Measurements from ENCODE around the gene USP5. TPM values are rescaled to one million over a fixed set of nuclear protein-coding genes. Genes with fewer than 3 reads are reported as not detected.
A peak's percentile ranks its signal among the peaks of the same experiment; 100 is the strongest.

USP5 gene
- polyA plus RNA-seq, 1 donor (not counting 4 experiments of a cell fraction or from before 2014, with no cell fraction given) = 58.3 TPM

DNA sequence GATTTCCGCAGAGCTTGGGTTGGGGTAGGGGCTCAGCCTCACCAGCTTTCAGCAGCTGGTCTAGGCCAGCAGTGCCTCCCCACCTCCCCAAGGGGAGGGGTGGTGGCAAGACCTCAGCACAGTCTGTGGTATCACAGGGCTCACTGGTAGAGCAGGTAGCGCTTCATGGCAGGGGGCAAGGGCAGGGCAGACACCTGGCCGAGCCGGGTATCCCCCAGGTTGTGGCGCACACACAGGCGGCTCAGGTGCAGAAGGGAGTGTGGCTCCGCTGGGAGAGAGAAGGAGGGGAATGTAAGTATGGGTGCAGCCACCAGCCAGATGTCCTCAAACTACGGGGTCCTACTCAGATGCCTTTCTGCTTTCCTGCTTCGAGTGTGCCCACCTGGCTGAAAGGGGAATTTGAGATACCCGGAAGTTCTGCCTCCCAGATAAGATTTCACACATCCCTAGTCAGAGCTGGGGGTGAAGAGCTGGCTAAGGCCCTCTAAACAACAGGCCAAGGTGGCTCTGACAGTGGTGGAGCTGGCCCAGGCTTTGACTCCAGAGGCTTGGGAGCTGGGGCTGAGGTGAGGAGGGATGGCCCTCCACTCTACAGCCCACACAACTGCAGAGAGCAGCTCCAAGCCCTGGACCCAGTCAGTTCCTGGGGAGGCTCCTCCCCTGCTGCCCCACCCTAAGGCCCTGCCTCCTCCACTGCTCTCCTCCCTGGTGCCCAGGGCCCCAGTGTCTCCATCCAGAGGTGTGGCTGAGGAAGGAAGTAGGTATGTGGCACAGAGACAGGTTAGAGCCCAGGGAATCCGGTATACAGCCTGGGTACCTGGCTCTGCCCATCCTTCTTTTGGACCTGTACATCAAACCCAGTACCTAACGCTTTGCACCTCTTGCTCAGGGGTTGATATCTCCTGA is 19.4 kb downstream of the USP5 start:
- no peak overlapping the region for H3K9ac ChIP-seq (ENCODE audit: control insufficient read depth, extremely low read depth, insufficient read depth, low read length)
- H3K27me3 ChIP-seq (ENCODE audit: control insufficient read depth, extremely low read depth, insufficient read depth, low read length) = no peaks in the 10 kb centered on the region
- peak overlapping the region; percentile 26 for H3K27ac ChIP-seq (ENCODE audit: control insufficient read depth, insufficient read depth, low read length)
- H2AFZ ChIP-seq (ENCODE audit: control insufficient read depth, low read length) = no peak overlapping the region
- peak overlapping the region; percentile 76 to 92 (median 80) for H3K4me3 ChIP-seq (ENCODE audit: control insufficient read depth in 2 of 3, extremely low read depth in 1 of 3, insufficient read depth in 2 of 3, low read depth in 1 of 3, low read length in 3 of 3)
- dilution Hi-C loops (cut with MboI; ENCODE audit: extremely low pct_ligation_motif_present, low sequenced_read_pairs) = no loop called here
- H3K9me1 ChIP-seq (ENCODE audit: control insufficient read depth, extremely low read depth, insufficient read depth, low read length) = no peaks in the 10 kb centered on the region
- FAIRE-seq (no peak), DNase-seq (ENCODE audit: low read depth, low spot score) (no peak)
- peak overlapping the region; percentile 98 for H3K4me2 ChIP-seq (ENCODE audit: control insufficient read depth, extremely low read depth, insufficient read depth, low read depth, low read length)
- H3K36me3 ChIP-seq (ENCODE audit: control insufficient read depth in 2 of 2, extremely low read depth in 1 of 2, insufficient read depth in 2 of 2, low read length in 2 of 2) = peaks cover 14 to 20% of the 10 kb centered on the region in 2 experiments
- H3K9me3 ChIP-seq (ENCODE audit: control insufficient read depth, low read depth, low read length) = no peaks in the 10 kb centered on the region
- H3K79me2 ChIP-seq (ENCODE audit: control insufficient read depth, insufficient read depth, low read length) = peaks cover 44% of the 10 kb centered on the region
- H3K4me1 ChIP-seq (ENCODE audit: control insufficient read depth, extremely low read depth, insufficient read depth, low read length) = peaks cover 45% of the 10 kb centered on the region
- peaks cover 25% of the 10 kb centered on the region for H4K20me1 ChIP-seq (ENCODE audit: control insufficient read depth, extremely low read depth, insufficient read depth, low read length)
- TF ChIP-seq, protein P1, sequence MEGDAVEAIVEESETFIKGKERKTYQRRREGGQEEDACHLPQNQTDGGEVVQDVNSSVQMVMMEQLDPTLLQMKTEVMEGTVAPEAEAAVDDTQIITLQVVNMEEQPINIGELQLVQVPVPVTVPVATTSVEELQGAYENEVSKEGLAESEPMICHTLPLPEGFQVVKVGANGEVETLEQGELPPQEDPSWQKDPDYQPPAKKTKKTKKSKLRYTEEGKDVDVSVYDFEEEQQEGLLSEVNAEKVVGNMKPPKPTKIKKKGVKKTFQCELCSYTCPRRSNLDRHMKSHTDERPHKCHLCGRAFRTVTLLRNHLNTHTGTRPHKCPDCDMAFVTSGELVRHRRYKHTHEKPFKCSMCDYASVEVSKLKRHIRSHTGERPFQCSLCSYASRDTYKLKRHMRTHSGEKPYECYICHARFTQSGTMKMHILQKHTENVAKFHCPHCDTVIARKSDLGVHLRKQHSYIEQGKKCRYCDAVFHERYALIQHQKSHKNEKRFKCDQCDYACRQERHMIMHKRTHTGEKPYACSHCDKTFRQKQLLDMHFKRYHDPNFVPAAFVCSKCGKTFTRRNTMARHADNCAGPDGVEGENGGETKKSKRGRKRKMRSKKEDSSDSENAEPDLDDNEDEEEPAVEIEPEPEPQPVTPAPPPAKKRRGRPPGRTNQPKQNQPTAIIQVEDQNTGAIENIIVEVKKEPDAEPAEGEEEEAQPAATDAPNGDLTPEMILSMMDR (optimal IDR thresholded peaks at IDR 0.05 in 1 of 3, IDR thresholded peaks at IDR 0.05 in 1 of 3, conservative IDR thresholded peaks at IDR 0.05 in 1 of 3; ENCODE audit: extremely low read depth in 1 of 3, insufficient read depth in 2 of 3, low read length in 3 of 3) = no peak
- TF ChIP-seq EZH2 (IDR thresholded peaks at IDR 0.05; ENCODE audit: low read length) = no peak

DNA sequence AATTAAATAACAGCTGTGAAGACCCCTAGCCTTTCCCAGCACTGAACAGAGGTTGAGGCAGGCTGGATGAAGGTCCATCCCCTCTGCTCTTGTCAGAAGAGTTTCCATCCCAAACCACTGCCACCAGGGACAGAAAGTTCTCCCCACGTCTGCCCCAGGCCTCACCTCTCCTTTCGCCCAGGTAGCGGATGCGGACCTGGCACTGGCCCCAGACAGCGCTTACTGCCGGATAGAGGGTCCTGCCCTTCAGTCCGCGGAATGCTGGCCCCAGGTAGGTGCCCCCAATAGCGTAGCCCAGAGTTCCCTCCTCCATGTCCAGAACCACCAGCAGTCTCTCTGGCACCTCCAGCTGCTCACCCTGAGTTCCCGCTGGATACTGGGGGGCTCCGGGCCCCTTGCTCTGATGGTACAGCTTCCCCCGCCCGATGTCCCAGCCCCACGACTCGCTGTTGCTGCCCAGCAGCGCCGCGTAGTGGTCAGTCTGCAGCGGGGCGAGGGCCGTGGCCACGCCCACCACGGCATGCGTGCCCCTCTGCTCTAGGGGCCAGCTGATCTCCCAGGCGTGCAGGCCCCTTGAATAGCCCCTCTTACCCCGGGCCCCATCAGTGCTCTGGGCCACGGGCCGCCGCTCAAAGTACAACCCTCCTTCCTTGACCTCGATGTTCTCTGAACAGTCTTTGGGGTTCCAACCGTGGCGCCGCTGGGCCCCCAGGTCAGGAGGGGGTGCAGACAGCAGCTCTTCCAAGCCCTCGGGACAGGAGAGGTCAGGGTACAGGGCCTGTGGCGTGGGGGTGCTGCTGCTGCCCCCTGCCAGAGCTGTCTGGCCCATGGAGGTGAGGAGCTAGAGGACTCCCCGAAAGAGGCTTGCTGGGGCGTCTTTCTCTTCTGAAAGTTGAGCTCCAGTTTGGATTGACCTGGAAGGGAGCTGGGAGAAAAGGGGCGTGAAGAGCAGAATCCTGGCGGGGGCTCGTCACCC is 20.4 kb downstream of the USP5 start:
- H4K20me1 ChIP-seq (ENCODE audit: control insufficient read depth, extremely low read depth, insufficient read depth, low read length) = peaks cover 25% of the 10 kb centered on the region
- peak overlapping the region; percentile 56 for H2AFZ ChIP-seq (ENCODE audit: control insufficient read depth, low read length)
- peak overlapping the region; percentile 63 for H3K27ac ChIP-seq (ENCODE audit: control insufficient read depth, insufficient read depth, low read length)
- no peaks in the 10 kb centered on the region for H3K27me3 ChIP-seq (ENCODE audit: control insufficient read depth, extremely low read depth, insufficient read depth, low read length)
- FAIRE-seq (no peak), DNase-seq (ENCODE audit: low read depth, low spot score) (no peak)
- H3K4me1 ChIP-seq (ENCODE audit: control insufficient read depth, extremely low read depth, insufficient read depth, low read length) = peaks cover 37% of the 10 kb centered on the region
- H3K4me3 ChIP-seq (ENCODE audit: control insufficient read depth in 2 of 3, extremely low read depth in 1 of 3, insufficient read depth in 2 of 3, low read depth in 1 of 3, low read length in 3 of 3) = peak overlapping the region; percentile 76 to 92 (median 80)
- peak overlapping the region; percentile 98 for H3K4me2 ChIP-seq (ENCODE audit: control insufficient read depth, extremely low read depth, insufficient read depth, low read depth, low read length)
- H3K9ac ChIP-seq (ENCODE audit: control insufficient read depth, extremely low read depth, insufficient read depth, low read length) = peak overlapping the region; percentile 90
- H3K36me3 ChIP-seq (ENCODE audit: control insufficient read depth in 2 of 2, extremely low read depth in 1 of 2, insufficient read depth in 2 of 2, low read length in 2 of 2) = peaks cover 14 to 20% of the 10 kb centered on the region in 2 experiments
- dilution Hi-C loops (cut with MboI; ENCODE audit: extremely low pct_ligation_motif_present, low sequenced_read_pairs) = no loop called here
- TF ChIP-seq, protein P1 (optimal IDR thresholded peaks at IDR 0.05 in 1 of 3, IDR thresholded peaks at IDR 0.05 in 1 of 3, conservative IDR thresholded peaks at IDR 0.05 in 1 of 3; ENCODE audit: extremely low read depth in 1 of 3, insufficient read depth in 2 of 3, low read length in 3 of 3) = peak; percentile 81 to 99 (median 99)
- TF ChIP-seq EZH2 (IDR thresholded peaks at IDR 0.05; ENCODE audit: low read length) = no peak
- H3K9me1 ChIP-seq (ENCODE audit: control insufficient read depth, extremely low read depth, insufficient read depth, low read length) = no peaks in the 10 kb centered on the region
- peaks cover 43% of the 10 kb centered on the region for H3K79me2 ChIP-seq (ENCODE audit: control insufficient read depth, insufficient read depth, low read length)
- H3K9me3 ChIP-seq (ENCODE audit: control insufficient read depth, low read depth, low read length) = no peaks in the 10 kb centered on the region
